Neural progenitor cell (in vitro differentiated cells): ENCODE measurements around the gene MACROD2. TPM values are rescaled to one million over a fixed set of nuclear protein-coding genes. Genes with fewer than 3 reads are reported as not detected.

Source experiments
- DNase-seq: peaks from one replicate; pipeline ENCODE4 v3.0.0-alpha.2; 2016; ENCODE audit warnings: low spot score
- H2AFZ ChIP-seq: fragments of 200-600 bp; sonication (generic); replicated peaks from 2 replicates; pipeline ENCODE4 v1.6.1; 2016; ENCODE audit warnings: antibody characterized with exemption
- H3F3A ChIP-seq: fragments of 200-600 bp; sonication (generic); 2 replicates; pipeline ENCODE4 v1.6.1; 2016; ENCODE audit warnings: antibody characterized with exemption, low read depth
- H3K27ac ChIP-seq: fragments of 200-600 bp; sonication (generic); 2 replicates; pipeline ENCODE4 v1.5.1; 2016; ENCODE audit warnings: mild to moderate bottlenecking
- H3K27me3 ChIP-seq: fragments of 200-600 bp; sonication (generic); 2 replicates; pipeline ENCODE4 v1.6.1; 2016; ENCODE audit warnings: mild to moderate bottlenecking, moderate library complexity
- H3K36me3 ChIP-seq: fragments of 200-600 bp; sonication (generic); 2 replicates; pipeline ENCODE4 v1.5.1; 2016
- H3K4me1 ChIP-seq: fragments of 200-600 bp; sonication (generic); 2 replicates; pipeline ENCODE4 v1.6.1; 2016; ENCODE audit warnings: mixed run types
- H3K4me2 ChIP-seq: fragments of 200-600 bp; sonication (generic); 2 replicates; pipeline ENCODE4 v1.6.1; 2016
- H3K4me3 ChIP-seq: fragments of 200-600 bp; sonication (generic); 2 replicates; pipeline ENCODE4 v1.5.1; 2016
- H3K79me2 ChIP-seq: fragments of 200-600 bp; sonication (generic); 2 replicates; pipeline ENCODE4 v1.6.1; 2016; ENCODE audit warnings: low read depth
- H3K9ac ChIP-seq: fragments of 200-600 bp; sonication (generic); 2 replicates; pipeline ENCODE4 v1.6.1; 2016
- H3K9me3 ChIP-seq: fragments of 200-600 bp; sonication (generic); 2 replicates; pipeline ENCODE4 v1.5.1; 2016; ENCODE audit warnings: low read depth
- H4K20me1 ChIP-seq: fragments of 200-600 bp; sonication (generic); 2 replicates; pipeline ENCODE4 v1.6.1; 2016; ENCODE audit warnings: low read depth
- H3K27ac Mint-ChIP-seq: 3 replicates; pipeline ENCODE4 v1.8.0; 2021; ENCODE audit warnings: mixed read lengths
- H3K27me3 Mint-ChIP-seq: 2 replicates; pipeline ENCODE4 v1.8.0; 2022; ENCODE audit warnings: low read depth, mild to moderate bottlenecking, inconsistent platforms, moderate library complexity, mixed read lengths; ENCODE audit not compliant: insufficient read depth
- H3K36me3 Mint-ChIP-seq: 3 replicates; pipeline ENCODE4 v1.8.0; 2021; ENCODE audit warnings: mixed read lengths
- H3K4me1 Mint-ChIP-seq: 3 replicates; pipeline ENCODE4 v1.8.0; 2021; ENCODE audit warnings: mixed read lengths
- H3K4me3 Mint-ChIP-seq: 3 replicates; pipeline ENCODE4 v1.8.0; 2021; ENCODE audit warnings: mild to moderate bottlenecking, moderate library complexity, mixed read lengths
- H3K9me3 Mint-ChIP-seq: 3 replicates; pipeline ENCODE4 v1.8.0; 2020; ENCODE audit warnings: mixed read lengths
- CTCF ChIP-seq: fragments of 200-600 bp; sonication (generic); IDR thresholded peaks from 2 replicates; pipeline ENCODE4 v1.5.1; 2017; ENCODE audit warnings: antibody characterized with exemption, mild to moderate bottlenecking
- EZH2 ChIP-seq: fragments of 200-600 bp; sonication (generic); IDR thresholded peaks from 2 replicates; pipeline ENCODE4 v1.6.1; 2017; ENCODE audit warnings: antibody characterized with exemption, mild to moderate bottlenecking, moderate library complexity
- EZH2phosphoT487 ChIP-seq: fragments of 200-600 bp; sonication (generic); IDR thresholded peaks from 2 replicates; pipeline ENCODE4 v1.6.1; 2017; ENCODE audit warnings: antibody characterized with exemption
- total RNA-seq: library from RNA; depleted of rRNA; stranded (reverse); fragments of >200 nt; gene quantifications from 2 replicates; pipeline ENCODE4 v1.2.3, GENCODE V29; 2015; ENCODE audit warnings: low replicate concordance

MACROD2 gene
- total RNA-seq, 1 donor from 2014 or later, result 11.9 TPM

DNA sequence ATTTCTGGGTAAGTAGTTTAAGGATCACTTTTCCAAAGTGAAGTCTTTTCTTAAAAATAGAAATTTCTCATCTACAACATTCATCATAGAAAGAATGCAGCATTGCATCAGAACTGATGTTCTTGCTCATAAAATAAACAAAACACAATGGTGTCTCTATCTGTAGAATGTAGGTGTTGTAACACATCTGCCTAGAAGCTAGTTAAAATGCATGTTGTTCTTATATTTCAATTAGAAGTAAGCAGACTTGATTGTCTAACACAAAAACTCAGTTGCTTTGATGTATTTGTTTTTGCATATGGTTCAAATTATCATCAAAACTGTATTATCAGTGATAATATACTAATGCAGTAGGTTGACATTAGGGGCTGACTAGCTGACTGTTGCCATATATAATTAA lies 996.8 kb downstream of the MACROD2 start:
- Histone ChIP-seq H3K27ac (no peak overlapping the region), H2AFZ (no peak overlapping the region), H3K9ac (no peak overlapping the region), H3K4me2 (no peak overlapping the region), H3K36me3 (no peaks in the 10 kb centered on the region), H3K9me3 (no peaks in the 10 kb centered on the region), H3K27me3 (no peaks in the 10 kb centered on the region), H3K79me2 (no peaks in the 10 kb centered on the region), H3K4me1 (no peaks in the 10 kb centered on the region), H3K4me3 (no peak overlapping the region), H3F3A (no peaks in the 10 kb centered on the region), H4K20me1 (no peaks in the 10 kb centered on the region)
- no peak overlapping the region for H3K4me3 Mint-ChIP-seq
- TF ChIP-seq EZH2phosphoT487 (no peak), CTCF (no peak), EZH2 (no peak)
- H3K27me3 Mint-ChIP-seq, result peaks cover 5% of the 10 kb centered on the region
- peaks cover 7% of the 10 kb centered on the region for H3K9me3 Mint-ChIP-seq
- peaks cover 3% of the 10 kb centered on the region for H3K36me3 Mint-ChIP-seq
- H3K27ac Mint-ChIP-seq, result no peak overlapping the region
- DNase-seq, result no peak
- H3K4me1 Mint-ChIP-seq, result no peaks in the 10 kb centered on the region

GRCh38 chr20:14992961-14993360 lies 997.6 kb downstream of the MACROD2 start:
- no peaks in the 10 kb centered on the region for H3K79me2 ChIP-seq
- DNase-seq, result no peak
- no peak overlapping the region for H3K27ac ChIP-seq
- Mint-ChIP-seq H3K27ac (no peak overlapping the region), H3K4me1 (no peaks in the 10 kb centered on the region), H3K9me3 (peaks cover 7% of the 10 kb centered on the region), H3K4me3 (no peak overlapping the region), H3K27me3 (peaks cover 5% of the 10 kb centered on the region), H3K36me3 (peaks cover 3% of the 10 kb centered on the region)
- no peaks in the 10 kb centered on the region for H4K20me1 ChIP-seq
- no peaks in the 10 kb centered on the region for H3F3A ChIP-seq
- no peak overlapping the region for H3K4me3 ChIP-seq
- no peaks in the 10 kb centered on the region for H3K9me3 ChIP-seq
- no peaks in the 10 kb centered on the region for H3K27me3 ChIP-seq
- H3K4me1 ChIP-seq, result no peaks in the 10 kb centered on the region
- H3K36me3 ChIP-seq, result no peaks in the 10 kb centered on the region
- H2AFZ ChIP-seq, result no peak overlapping the region
- TF ChIP-seq EZH2phosphoT487, result no peak
- no peak for TF ChIP-seq EZH2
- no peak for TF ChIP-seq CTCF
- H3K4me2 ChIP-seq, result no peak overlapping the region
- H3K9ac ChIP-seq, result no peak overlapping the region

DNA sequence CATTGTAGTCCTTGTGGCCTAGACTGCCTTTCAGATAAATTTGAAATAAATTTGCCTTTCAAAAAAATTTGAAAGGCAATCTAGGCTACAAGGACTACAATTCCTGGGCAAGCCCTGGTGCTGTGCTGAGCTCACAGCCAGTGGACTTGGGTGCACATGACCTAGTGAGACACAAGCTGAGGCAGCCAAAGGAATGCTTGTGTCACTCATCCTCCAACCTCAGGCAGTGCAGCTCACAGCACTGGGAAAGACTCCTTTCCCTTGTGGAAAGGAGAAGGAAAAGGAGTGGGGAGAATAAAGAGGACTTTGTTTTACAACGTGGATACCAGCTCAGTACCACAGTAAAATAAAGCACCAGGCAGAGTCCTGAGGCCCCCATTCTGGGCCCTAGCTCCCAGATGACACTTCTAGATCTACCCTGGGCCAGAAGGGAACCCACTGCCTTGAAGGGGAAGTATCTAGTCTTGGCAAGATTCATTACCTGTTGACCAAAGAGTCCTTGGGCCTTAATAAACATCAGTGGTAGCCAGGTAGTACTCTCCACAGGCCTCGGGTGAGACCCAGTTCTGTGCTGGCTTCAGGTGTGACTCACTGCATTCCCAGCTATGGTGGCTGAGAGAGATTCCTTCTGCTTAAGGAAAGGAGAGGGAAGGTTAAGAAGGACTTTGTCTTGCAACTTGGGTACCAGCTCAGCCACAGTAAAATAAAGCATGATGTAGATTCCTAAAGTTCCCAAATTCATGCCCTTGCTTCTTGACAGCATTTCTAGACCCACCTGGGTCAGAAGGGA lies 1001.8 kb downstream of the MACROD2 start:
- Mint-ChIP-seq H3K4me3 (no peak overlapping the region), H3K36me3 (peaks cover 3% of the 10 kb centered on the region), H3K4me1 (no peaks in the 10 kb centered on the region), H3K27ac (no peak overlapping the region), H3K9me3 (peaks cover 26% of the 10 kb centered on the region), H3K27me3 (peaks cover 9% of the 10 kb centered on the region)
- Histone ChIP-seq H3K27ac (no peak overlapping the region), H3K9me3 (no peaks in the 10 kb centered on the region), H3K27me3 (no peaks in the 10 kb centered on the region), H3K36me3 (no peaks in the 10 kb centered on the region), H3K4me2 (no peak overlapping the region), H3K4me3 (no peak overlapping the region), H2AFZ (no peak overlapping the region), H3K9ac (no peak overlapping the region), H4K20me1 (no peaks in the 10 kb centered on the region), H3F3A (no peaks in the 10 kb centered on the region), H3K79me2 (no peaks in the 10 kb centered on the region), H3K4me1 (no peaks in the 10 kb centered on the region)
- TF ChIP-seq EZH2 (no peak), EZH2phosphoT487 (no peak)
- no peak for DNase-seq

DNA sequence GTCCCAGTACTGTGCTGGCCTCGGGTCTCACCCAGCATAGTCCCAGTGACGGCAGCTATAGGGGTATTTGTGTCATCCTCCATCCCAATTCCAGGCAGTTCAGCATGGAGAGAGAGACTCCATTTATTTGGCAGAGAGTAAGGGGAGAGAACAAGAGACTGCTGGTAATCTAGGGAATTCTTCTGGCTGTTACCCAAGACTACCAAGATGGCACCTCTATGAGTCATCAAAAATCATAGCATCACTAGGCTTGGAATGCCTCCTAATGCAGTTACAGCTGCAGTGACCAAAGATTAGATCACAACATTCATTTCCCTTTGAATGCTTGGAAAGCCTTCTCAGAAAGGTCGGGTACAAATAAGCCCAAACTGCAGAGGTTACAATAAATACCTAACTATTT lies 1002.5 kb downstream of the MACROD2 start:
- peaks cover 26% of the 10 kb centered on the region for H3K9me3 Mint-ChIP-seq
- no peak overlapping the region for H3K27ac Mint-ChIP-seq
- H3K27ac ChIP-seq, result no peak overlapping the region

More for the DNA sequence above, 1002.5 kb downstream of the MACROD2 start:
- Mint-ChIP-seq H3K4me1 (no peaks in the 10 kb centered on the region), H3K4me3 (no peak overlapping the region), H3K36me3 (peaks cover 3% of the 10 kb centered on the region), H3K27me3 (peaks cover 9% of the 10 kb centered on the region)
- Histone ChIP-seq H3K27me3 (no peaks in the 10 kb centered on the region), H3K4me3 (no peak overlapping the region), H3K4me2 (no peak overlapping the region), H3K4me1 (no peaks in the 10 kb centered on the region), H3F3A (no peaks in the 10 kb centered on the region), H3K36me3 (no peaks in the 10 kb centered on the region), H2AFZ (no peak overlapping the region), H3K9me3 (no peaks in the 10 kb centered on the region), H3K9ac (no peak overlapping the region), H3K79me2 (no peaks in the 10 kb centered on the region), H4K20me1 (no peaks in the 10 kb centered on the region)
- DNase-seq, result no peak
- TF ChIP-seq CTCF (no peak), EZH2 (no peak), EZH2phosphoT487 (no peak)
